ENCODE results near the gene TMEM233.

DNA sequence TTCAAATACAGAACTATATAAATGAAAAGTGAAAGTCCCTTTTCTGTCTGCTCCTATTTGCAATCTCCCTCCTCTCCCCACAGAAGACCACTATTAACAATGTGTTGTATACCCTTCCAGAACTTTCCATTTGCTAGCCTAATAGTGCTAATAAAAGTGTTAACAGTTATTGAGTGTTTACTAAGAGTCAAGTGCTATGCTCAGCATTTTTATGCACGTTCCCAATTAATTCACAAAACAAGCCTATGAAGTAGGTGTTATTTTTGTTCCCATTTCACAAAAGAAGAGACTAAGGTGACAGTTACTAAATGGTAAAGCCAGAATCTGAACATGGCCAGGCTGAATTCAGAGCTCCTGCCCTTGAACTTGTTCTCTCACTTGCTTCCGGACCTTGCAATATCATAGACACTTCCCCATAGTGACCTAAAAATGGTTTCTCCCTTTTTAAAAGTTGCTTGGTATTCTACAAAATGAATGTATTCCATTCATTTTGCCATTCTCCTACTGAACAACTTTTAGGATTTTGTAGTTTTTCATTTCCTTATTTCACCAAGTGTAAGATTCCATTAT lies 72.7 kb downstream of the TMEM233 start:
- TF ChIP-seq, protein P1, sequence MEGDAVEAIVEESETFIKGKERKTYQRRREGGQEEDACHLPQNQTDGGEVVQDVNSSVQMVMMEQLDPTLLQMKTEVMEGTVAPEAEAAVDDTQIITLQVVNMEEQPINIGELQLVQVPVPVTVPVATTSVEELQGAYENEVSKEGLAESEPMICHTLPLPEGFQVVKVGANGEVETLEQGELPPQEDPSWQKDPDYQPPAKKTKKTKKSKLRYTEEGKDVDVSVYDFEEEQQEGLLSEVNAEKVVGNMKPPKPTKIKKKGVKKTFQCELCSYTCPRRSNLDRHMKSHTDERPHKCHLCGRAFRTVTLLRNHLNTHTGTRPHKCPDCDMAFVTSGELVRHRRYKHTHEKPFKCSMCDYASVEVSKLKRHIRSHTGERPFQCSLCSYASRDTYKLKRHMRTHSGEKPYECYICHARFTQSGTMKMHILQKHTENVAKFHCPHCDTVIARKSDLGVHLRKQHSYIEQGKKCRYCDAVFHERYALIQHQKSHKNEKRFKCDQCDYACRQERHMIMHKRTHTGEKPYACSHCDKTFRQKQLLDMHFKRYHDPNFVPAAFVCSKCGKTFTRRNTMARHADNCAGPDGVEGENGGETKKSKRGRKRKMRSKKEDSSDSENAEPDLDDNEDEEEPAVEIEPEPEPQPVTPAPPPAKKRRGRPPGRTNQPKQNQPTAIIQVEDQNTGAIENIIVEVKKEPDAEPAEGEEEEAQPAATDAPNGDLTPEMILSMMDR (IDR thresholded peaks at IDR 0.05) = no peak
- TF ChIP-seq POLR2A (IDR thresholded peaks at IDR 0.05) = no peak

Data from suprapubic skin (tissue), 3 donors.